GM19467 (cell line): ENCODE results near the gene FAM107A.
"Not testable (repeated sequence)": the region's sequence is repeated elsewhere in the genome, so short reads cannot be mapped to it uniquely, and the experiment has no call there.

Experiments
- ATAC-seq: cut with Tn5 transposase; IDR thresholded peaks from one replicate; pipeline ENCODE4 v1.9.1; 2021; ENCODE audit warnings: mild to moderate bottlenecking, moderate library complexity; ENCODE audit not compliant: unreplicated experiment

FAM107A gene

DNA sequence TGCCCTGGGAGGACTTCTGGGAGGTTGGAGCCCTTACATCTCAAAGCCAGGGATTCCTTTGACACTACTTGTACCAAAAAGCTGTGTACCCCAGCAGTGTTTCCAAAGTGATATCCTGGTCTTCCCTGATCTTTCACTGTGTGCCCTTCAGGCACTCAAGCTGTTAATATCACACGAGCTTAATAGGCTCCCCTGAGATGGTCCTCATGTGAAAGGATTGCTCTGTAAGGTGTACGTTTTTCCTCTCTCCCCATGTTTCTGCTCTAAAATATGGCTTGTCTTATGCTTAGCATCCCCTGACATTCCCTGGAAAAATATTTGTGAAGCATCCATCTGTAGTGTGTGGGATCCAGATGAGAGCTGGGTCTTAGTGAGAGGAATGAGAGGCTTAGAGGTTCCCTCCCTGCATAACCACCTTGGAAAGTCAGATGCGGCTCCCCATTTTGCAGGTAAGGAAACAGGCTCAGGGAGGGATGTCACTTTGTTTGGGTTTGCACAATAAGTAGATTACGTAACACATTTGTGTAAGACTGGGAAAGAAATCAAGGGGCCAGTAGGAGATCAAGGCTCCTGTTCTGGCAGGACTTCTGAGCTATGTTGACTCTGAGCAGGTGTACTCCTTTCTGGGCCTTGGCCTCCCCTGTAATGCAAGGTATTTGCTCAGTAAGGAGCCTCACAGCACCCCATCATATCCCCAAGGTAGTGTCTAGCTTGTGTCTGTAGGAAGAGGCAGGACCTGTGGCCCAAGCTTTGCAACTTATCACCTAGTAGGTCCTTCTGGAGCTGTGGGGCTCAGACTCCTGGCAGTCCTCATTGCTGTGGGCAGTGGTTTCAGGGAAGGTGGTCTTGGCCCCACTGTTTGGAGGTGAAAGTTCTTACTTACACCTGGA is 39.5 kb downstream of the FAM107A start:
- no peak for ATAC-seq

DNA sequence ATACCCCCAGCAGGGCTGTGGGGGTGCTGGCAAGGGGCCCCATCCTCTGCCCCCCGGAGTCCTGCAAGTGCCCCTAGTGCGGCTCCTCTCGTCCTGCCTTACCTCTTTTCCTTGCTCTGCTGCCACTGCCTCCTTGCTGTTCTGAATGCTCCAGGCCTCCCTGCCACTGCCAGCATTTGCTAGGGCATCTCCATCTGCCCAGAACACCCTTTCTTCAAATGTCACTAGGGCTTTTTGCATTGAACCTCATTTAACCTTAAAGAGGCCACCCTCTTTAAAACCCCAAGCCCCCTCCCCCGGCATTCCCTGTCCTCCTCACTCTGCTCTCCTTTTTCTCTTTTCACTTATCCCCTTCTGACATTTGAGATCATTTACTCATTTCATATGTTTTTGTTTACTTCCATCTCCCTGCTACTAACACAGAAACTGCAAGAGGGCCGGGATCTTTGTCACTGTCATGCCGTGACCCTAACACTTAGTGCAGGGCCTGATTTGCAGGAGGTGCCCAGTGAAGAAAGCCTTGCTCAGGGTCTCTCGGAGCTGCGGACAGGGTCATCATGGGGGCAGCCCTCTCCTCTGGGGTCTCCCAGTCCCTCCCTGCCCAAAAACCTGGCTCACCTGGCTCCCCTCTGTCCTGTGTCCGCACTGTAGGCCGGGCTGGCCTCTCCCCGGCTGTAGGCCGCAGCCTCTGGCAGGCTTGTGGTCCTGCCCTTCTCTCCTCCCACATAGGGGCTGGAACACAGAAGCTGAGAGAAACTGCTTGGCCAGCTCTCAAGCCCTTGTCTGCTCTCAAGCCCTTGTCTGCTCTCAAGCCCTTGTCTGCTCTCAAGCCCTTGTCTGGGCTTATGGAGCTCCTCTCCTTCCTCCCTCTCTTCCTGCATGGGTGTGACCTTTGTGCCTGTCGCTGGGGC is 40.4 kb downstream of the FAM107A start, which contains the start of gene ACOX2:
Gene ACOX2, minus strand, starts transcription at position 690 of the 911 bp plus-strand sequence. CDS start 2,084 bp downstream, outside the sequence.
- no peak for ATAC-seq

DNA sequence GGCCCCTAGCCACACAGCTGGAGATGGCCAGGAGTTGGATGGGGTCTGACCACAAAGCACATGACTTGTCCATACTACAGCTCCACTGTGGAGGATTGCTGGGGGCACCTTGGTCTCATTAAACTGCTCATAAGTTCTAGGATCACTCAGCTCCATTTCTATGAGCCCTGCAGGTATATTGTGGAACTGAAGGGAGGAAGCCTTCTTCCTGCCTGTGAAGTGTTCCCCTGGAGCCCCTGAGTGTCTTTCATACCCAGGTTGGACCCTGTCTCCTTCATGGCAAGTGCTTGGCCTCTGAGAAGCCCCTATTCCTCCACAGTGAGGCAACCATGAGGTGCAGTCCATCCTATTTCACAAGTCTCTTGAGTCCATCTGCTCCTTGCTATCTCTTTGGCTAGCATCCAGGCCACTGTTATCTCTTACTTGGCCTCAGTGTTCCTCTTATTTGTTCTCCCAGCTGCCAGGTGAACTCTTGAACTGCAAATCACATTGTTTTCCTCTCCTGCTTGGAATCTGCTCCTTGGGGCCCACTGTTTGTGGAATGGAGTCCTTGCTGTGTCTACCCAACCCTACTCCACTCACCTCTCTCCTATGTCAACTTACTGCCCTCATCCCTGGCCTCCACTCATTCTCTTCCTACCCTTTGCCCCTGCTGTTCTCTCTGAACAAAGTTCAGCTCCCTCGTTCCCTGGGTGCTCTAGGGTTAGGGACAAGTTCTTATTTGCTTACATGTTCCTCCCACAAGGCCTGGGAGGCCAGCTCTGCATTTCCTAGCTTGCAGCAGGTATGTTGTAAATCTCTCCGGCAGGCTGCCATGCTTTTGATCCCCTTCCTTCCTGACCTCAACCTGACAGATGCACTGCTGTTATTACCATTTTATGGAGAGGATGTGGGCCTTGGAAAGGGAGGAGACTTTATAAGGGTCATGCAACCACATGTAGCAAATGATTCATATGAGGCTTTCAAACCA is 41.4 kb downstream of the FAM107A start:
- ATAC-seq, result no peak

DNA sequence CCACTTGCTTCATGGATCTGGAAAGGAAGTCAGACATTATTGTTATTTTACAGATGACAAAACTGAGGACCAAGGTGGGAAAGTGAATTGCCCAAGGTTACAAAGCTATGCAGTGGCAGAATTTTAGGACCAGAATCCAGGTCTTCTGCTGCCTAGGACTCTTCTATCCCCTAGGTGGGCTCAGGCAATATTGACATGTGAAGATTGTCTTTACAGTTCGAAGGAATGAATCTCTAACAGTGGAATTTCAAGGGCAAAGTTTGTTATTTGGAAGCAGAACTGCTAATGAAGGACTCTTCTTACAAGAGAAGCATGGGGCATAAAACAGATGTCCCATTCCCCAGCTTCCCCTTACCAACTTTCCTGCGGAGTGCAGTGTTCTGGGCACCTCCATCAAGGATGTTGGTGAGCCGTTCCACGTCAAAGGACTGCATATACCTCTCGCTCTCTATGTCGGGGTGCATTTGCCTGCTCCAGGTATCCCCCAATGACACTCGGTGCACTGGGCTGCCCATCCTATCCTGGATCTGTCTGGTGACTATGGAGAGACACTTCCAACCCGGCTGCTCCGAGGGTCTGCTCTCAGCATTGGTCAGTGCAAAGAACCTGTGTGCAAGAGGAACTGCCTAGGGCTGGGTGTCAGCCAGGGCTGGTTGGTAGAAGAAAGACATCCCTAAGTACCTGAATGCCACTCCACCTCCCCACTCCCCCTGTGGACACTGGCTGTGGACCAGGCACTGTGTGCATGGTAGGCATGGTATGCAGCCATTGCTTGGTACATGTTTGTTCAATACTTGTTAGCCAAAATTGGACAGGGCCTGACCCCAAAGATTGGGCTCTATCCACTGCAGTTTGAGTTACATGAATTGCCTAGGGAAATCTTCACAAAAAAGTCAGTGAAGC is 42.3 kb downstream of the FAM107A start:
- ATAC-seq, result no peak

DNA sequence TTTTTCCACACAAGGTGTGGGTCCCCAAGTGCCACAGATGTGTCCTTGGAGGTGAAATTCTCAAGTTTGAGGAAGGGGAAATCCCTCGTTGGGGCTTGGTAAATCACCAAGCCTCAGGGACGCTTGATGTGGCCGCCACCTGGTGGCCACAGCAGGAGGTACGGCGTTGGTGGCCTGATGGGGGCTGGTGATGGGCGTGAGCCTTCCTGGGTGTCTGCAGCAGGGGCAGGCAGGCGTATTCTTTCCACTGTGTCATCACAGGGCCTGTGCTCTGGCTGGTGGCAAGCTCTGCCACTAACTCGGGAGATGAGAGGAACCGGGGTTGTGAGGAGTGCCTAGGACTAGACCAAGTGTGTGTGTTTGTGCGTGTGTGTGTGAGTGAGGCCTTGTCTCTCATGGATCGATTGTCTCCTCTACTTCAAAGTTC is 44.4 kb downstream of the FAM107A start:
- ATAC-seq, result peak; percentile 95

DNA sequence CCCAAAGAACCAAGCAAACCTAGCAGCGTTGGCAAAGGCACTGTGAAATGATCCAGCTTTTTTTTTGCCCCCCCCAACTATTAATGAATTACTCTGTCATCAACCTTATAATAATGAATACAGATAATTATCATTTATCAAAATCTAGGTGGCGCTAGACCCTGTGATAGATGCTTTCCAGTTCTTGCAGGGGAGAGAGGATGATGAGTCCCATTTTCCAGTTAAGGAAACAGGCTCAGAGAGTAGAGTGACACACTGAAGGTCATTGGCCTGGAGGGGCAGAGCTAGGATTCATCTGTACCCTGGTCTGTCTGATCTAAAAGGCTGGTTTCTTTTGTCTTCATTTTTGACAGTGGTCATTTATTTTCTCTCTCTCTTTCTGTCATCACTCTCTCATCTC is 45.2 kb downstream of the FAM107A start:
- no peak for ATAC-seq

DNA sequence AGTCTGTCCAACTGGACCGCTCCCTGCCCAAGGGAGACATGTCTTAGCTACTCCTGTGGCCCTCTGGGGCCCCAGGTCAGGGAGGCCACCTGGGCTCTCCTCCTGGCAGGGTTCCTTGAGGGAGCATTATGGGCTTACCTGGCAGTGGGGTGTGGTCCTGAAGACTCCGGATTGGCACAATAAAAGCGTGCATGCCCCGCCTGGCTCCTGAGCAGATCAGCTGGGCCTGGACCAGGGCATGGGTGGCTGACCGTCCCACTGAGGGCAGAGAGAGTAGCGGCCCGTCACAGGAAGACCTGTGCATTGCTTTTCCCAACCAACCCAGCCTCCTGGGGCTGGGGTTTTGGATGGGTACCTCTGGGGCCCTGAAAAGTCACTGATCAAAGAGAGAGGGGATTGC is 45.6 kb downstream of the FAM107A start:
- ATAC-seq, result no peak

DNA sequence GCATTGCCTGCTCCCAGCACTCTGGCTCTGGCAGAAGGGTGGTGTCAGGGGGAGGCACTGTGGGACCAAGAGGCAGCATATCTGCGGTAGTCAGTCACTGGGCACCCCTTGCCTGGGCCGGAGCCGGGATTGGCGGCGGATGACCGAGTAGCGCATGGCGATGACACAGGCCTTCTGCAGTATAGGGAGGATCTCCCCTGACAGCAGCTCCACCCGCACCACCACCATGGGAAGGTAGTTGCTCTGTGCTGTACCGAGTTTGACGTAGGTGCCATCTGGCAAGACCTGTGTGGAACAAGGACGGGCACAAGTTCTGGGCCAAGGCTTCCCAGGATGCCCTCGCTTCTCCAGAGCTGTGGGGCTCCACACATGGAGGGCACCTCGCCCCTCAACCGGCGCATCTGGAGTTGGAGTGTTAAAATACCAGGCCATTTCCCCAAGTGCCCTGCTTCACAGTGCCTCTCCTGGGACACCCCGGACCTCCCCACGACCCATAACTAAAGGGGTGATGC is 46.8 kb downstream of the FAM107A start:
- no peak for ATAC-seq

DNA sequence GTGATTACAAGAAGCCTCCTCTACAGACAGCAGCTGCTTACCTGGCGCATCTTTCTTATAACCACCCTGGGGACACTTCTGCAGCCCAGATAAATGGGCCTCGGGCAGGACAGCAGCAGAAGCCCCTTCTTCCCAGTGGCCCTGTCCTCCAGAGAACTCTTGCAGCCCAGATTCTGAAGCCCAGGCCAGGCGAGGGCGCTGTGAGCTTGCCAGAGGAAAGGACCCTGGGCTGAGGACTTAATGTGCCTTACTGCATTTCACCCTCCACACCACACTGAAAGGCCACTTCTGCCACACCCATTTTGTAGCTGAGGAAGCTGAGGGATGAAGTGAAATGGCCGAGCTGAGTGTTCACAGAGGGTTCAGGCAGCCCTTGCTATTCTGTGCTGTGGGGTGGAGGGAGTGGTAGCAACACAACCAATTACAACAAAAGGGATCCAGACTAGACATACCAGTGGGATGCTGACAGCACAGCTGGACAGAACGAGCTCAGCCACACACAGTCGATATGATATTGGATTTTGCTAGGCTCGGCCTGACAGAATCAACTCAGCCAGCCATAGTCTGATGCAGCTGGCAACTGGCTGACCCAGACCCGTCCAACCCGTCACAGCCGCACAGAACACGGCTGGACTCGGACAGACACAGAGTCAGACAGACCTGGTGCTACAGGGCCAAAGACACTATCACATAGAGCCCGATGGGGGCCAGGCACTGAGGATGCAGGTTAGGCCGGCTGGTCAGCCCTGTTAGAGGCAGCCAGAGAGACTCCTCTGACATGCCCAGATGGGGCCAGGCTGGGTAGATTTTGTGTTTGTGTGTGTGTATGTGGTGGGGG is 47.5 kb downstream of the FAM107A start:
- ATAC-seq, result no peak

DNA sequence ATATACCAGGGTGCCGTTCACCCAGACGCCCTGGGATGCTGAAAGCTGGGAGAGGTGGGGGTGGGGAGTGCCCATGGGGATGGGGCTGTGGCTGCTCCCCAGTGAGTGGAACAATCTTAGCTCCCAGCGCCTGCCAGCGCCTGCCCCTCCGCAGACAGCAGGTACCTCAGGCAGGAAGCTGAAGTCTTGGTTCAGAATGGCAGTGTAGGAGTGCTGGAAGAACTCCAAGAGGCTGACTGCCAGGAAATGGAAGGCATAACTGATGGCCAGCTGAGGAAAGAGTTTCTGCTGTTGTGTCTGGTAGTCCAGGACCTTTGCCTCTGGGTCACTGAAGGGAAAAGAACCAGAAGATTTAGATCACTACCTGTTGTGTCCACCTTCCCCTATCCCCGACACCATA is 48.6 kb downstream of the FAM107A start:
- ATAC-seq, result no peak

DNA sequence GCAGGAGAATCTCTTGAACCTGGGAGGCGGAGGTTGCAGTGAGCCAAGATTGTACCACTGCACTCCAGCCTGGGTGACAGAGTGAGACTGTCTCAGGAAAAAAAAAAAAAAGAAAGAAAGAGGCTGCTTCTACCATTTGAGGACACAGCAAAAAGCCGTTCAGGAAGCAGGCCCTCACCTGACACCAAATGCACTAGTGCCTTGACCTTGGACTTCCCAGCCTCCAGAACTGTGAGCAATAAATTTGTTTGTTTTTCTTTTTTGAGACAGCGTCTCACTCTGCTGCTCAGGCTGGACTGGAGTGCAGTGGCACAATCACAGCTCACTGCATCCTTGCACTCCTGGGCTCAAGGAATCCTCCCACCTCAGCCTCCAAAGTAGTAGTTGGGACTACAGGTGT is 49.8 kb downstream of the FAM107A start:
- not testable (repeated sequence) for ATAC-seq

DNA sequence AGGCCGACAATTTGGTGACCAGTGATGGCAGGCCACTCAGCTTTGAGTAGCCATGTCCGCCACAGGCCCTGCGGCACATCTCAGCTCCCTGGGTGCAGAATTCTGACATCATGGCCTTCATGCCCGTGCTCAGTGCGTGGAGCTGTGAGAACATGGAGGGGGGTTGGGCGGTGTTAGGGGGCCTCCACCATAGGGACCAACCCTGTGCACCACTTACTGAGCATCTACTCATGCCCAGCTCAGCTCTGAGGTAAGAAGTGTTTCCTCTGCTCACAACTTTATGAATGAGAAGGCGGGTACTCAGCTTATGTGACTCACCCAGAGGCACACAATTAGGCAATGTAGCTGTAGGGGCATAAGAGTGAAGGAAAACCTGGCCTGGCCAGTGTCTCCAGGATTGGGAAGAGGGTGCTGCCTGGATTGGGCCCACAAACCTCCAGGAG is 50.7 kb downstream of the FAM107A start:
- no peak for ATAC-seq

DNA sequence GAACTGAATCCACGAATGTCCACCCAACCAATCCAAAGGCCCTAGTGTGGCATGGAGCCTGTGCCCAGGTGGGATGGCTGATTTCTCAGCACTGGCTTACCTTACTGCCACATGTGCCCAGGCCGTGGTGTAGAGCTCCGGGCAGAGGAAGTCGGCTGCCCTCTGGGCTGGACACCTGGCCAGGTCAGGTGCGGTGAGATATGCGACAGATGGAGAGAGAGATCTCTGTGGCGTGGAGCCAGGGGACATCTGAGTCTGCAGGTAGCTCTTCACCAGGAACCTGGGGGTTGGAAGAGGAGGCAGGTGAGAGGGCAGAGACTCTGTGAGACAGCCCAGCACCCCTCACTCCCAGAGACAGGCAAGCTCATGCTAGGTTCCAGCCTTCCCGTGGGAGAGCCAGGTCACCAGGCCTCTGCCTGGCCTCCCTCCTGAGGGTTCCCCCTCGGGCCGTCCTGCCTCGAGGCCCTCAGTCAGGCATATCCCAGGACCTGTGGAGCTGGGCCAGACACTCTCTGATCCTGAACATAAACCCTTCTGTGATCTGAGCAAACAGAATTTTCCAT is 52.8 kb downstream of the FAM107A start:
- ATAC-seq, result no peak

DNA sequence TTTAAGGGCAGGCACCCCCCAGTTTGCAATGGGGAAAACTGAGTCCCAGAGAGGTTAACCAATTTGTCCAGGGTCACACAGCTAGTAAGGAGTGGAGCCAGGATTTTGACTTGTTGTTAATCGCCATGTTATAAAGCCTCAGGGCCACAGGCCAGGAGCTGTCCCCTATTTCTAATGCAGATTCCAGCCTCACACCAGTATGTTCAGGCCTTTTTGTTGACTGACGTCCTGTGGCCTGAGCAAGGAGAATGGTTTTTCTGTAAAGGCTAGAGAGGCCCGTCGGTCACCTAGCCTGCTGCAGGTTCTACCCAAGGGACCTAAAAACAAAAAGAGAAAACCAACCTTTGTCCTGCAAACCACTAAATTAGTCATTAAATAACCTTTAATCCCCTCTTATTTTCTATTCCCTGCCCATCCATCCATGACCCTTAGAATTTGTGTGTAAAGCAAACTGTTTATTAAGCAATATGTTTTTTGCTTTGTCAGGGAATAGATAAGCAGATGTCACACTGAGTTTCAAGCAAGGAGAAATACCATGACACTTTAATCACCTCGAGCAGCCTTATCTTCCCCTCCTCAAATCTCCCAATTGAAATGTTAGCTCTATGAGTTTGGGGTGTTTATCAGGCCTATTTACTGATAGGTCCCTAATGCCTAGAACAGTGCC is 54.3 kb downstream of the FAM107A start:
- no peak for ATAC-seq

DNA sequence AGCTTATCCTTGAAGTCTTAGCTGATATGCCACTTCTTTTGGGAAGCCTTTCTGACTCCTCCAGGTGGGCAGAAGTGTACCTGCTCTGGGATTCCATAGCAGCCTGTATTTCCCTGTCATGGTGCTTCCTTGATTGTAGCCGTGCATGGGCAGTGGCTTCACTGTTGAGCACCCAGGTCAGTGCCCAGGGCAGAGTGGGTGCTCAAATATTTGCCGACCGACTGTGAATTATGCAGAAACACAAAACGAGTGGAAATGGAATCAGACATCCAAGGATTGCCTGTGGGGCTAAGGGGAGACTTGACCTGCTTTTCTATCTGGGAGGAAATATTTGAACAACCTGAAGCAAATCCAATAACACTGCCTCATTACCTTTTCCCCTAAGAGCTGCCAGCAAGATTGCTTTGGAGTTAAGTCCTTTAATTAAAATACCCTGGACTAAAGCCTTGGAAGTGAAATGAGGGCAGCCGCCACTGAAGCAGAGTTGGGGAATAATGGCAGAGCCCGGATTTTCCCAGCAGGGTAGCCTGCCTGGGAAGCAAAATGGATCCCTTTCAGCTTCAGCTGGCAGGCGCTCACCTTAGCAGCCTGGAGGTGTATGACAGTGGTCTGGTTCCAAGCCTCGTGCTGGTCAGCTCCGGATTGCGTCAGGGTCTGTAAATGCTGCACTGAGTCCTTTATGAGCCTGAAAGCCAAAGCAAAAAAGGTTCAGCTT is 55.1 kb downstream of the FAM107A start:
- ATAC-seq, result no peak

DNA sequence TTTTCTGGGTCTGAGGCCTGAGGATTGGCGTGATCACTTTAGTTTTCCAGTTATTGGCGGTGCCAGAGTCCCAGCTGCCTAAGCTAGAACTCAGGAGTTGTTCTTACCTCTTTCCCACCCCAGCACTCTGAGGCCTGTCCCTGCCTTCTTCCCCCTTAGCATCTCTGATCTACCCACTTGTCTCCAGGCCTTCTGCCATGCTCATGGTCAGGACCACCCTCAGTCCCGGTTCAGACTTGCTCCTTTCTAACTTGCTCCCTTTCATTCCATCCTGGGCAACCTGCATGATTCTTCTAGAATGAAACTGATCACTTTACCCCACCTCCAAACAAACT is 55.9 kb downstream of the FAM107A start:
- ATAC-seq, result no peak
